CD14-positive monocyte (primary cell): ENCODE data around the gene NTM. TPM values are rescaled to one million over a fixed set of nuclear protein-coding genes. Genes with fewer than 3 reads are reported as not detected.

Experiments used
- DNase-seq, 3 donors: peaks; one replicate each; pipeline ENCODE4 v3.0.0-alpha.2; 2011 to 2022
- H2AFZ ChIP-seq: 2 replicates; pipeline ENCODE4 v1.6.0; 2012; ENCODE audit warnings: mild to moderate bottlenecking, low read depth, low read length, inconsistent platforms; ENCODE audit not compliant: insufficient read depth, poor library complexity, severe bottlenecking
- H3K27ac ChIP-seq, 2 donors: 1 replicate in 1 of 2; 2 replicates in 1 of 2; pipeline ENCODE4 v1.5.1; 2012 to 2013; ENCODE audit warnings: low read length in 2 of 2, control low read depth in 1 of 2, inconsistent platforms in 1 of 2, low read depth in 1 of 2, mild to moderate bottlenecking in 1 of 2
- H3K27me3 ChIP-seq, 2 donors: one replicate each; pipeline versions ENCODE4 v1.6.0 to v1.6.1; 2011 to 2013; ENCODE audit warnings: low read length in 2 of 2; ENCODE audit not compliant: control insufficient read depth in 2 of 2, insufficient read depth in 2 of 2
- H3K36me3 ChIP-seq, 2 donors: replicated peaks in 1 of 2; 1 replicate in 1 of 2; 2 replicates in 1 of 2; pipeline versions ENCODE4 v1.5.1 to v1.6.1; 2012 to 2013; ENCODE audit warnings: low read length in 2 of 2, control low read depth in 1 of 2, inconsistent platforms in 1 of 2, mild to moderate bottlenecking in 1 of 2; ENCODE audit not compliant: insufficient read depth in 2 of 2, control insufficient read depth in 1 of 2
- H3K4me1 ChIP-seq, 2 donors: 1 replicate in 1 of 2; 2 replicates in 1 of 2; pipeline versions ENCODE4 v1.5.1 to v1.6.1; 2012 to 2013; ENCODE audit warnings: low read length in 2 of 2, control low read depth in 1 of 2, inconsistent platforms in 1 of 2, mild to moderate bottlenecking in 1 of 2, moderate library complexity in 1 of 2; ENCODE audit not compliant: insufficient read depth in 2 of 2, control insufficient read depth in 1 of 2
- H3K4me2 ChIP-seq: replicated peaks from 2 replicates; pipeline ENCODE3; 2012; ENCODE audit warnings: low read length, moderate library complexity, mild to moderate bottlenecking; ENCODE audit not compliant: poor library complexity, severe bottlenecking; ENCODE audit errors: extremely low read depth
- H3K4me3 ChIP-seq, 3 experiments: fragments of 200-600 bp in 1 of 3; sonication (generic) in 1 of 3; replicated peaks in 1 of 3; 1 replicate in 2 of 3; 2 replicates in 1 of 3; pipeline ENCODE4 v1.5.1; 2011 to 2013; ENCODE audit warnings: low read length in 3 of 3, mild to moderate bottlenecking in 3 of 3, control low read depth in 2 of 3, low read depth in 2 of 3, inconsistent platforms in 1 of 3, moderate library complexity in 1 of 3
- H3K79me2 ChIP-seq: 2 replicates; pipeline ENCODE4 v1.6.0; 2012; ENCODE audit warnings: mild to moderate bottlenecking, control low read depth, inconsistent platforms, low read length, moderate library complexity; ENCODE audit not compliant: insufficient read depth
- H3K9ac ChIP-seq: 2 replicates; pipeline ENCODE4 v1.6.0; 2017; ENCODE audit warnings: low read length, mild to moderate bottlenecking; ENCODE audit not compliant: insufficient read depth, poor library complexity, severe bottlenecking
- H3K9me3 ChIP-seq, 2 donors: replicated peaks in 1 of 2; 1 replicate in 1 of 2; 2 replicates in 1 of 2; pipeline versions ENCODE4 v1.5.1 to v1.6.1; 2012 to 2013; ENCODE audit warnings: low read length in 2 of 2, control low read depth in 1 of 2; ENCODE audit not compliant: control insufficient read depth in 1 of 2, insufficient read depth in 1 of 2
- H4K20me1 ChIP-seq: 2 replicates; pipeline ENCODE4 v1.6.0; 2012; ENCODE audit warnings: mild to moderate bottlenecking, low read length, control low read depth, moderate library complexity; ENCODE audit not compliant: insufficient read depth
- H3K27ac Mint-ChIP-seq, 7 donors: one replicate each; pipeline ENCODE4 v1.8.0; 2020; ENCODE audit warnings: mild to moderate bottlenecking in 7 of 7, mixed read lengths in 7 of 7, moderate library complexity in 6 of 7, inconsistent platforms in 2 of 7
- H3K27me3 Mint-ChIP-seq, 3 donors: one replicate each; pipeline ENCODE4 v1.8.0; 2021 to 2022; ENCODE audit warnings: low read depth in 3 of 3, mild to moderate bottlenecking in 3 of 3, mixed read lengths in 3 of 3, moderate library complexity in 3 of 3, inconsistent platforms in 1 of 3
- H3K36me3 Mint-ChIP-seq, 2 donors: one replicate each; pipeline ENCODE4 v1.8.0; 2020; ENCODE audit warnings: mixed read lengths in 2 of 2, inconsistent platforms in 1 of 2, mild to moderate bottlenecking in 1 of 2
- H3K4me1 Mint-ChIP-seq: one replicate; pipeline ENCODE4 v1.8.0; 2020; ENCODE audit warnings: mild to moderate bottlenecking, mixed read lengths
- H3K4me3 Mint-ChIP-seq, 2 donors: one replicate each; pipeline ENCODE4 v1.8.0; 2020; ENCODE audit warnings: mild to moderate bottlenecking in 2 of 2, mixed read lengths in 2 of 2, moderate library complexity in 1 of 2
- H3K9me3 Mint-ChIP-seq, 7 donors: one replicate each; pipeline ENCODE4 v1.8.0; 2020 to 2022; ENCODE audit warnings: mixed read lengths in 7 of 7, mild to moderate bottlenecking in 6 of 7, moderate library complexity in 6 of 7, inconsistent platforms in 2 of 7
- CTCF ChIP-seq: fragments of 200-600 bp; IDR thresholded peaks from one replicate; pipeline ENCODE4 v1.8.0; 2022; ENCODE audit warnings: antibody characterized with exemption, mild to moderate bottlenecking
- WGBS: methylation state at CpG from one replicate; pipeline ENCODE4 v1.1.5; 2013; ENCODE audit warnings: missing lambda C conversion rate; ENCODE audit not compliant: insufficient coverage; 5-methylcytosine and 5-hydroxymethylcytosine counted together
- intact Hi-C, 2 donors: fragments of 100-400 bp; cut with micrococcal nuclease; formaldehyde crosslinking; loops; one replicate each; pipeline versions ENCODE4 v1.15.0 to v1.15.1; 2023
- polyA plus RNA-seq, 3 donors: library from polyadenylated mRNA; depleted of rRNA in 1 of 3; unstranded in 2 of 3; stranded (reverse) in 1 of 3; fragments of 300-500 nt in 2 of 3; fragments of >200 nt in 1 of 3; fragmentation: Illumina TruSeq in 2 of 3; gene quantifications; 1 replicate in 2 of 3; 2 replicates in 1 of 3; pipeline ENCODE4 v1.2.3, GENCODE V29; 2012 to 2021

Gene NTM
- polyA plus RNA-seq, 3 donors = not detected

DNA sequence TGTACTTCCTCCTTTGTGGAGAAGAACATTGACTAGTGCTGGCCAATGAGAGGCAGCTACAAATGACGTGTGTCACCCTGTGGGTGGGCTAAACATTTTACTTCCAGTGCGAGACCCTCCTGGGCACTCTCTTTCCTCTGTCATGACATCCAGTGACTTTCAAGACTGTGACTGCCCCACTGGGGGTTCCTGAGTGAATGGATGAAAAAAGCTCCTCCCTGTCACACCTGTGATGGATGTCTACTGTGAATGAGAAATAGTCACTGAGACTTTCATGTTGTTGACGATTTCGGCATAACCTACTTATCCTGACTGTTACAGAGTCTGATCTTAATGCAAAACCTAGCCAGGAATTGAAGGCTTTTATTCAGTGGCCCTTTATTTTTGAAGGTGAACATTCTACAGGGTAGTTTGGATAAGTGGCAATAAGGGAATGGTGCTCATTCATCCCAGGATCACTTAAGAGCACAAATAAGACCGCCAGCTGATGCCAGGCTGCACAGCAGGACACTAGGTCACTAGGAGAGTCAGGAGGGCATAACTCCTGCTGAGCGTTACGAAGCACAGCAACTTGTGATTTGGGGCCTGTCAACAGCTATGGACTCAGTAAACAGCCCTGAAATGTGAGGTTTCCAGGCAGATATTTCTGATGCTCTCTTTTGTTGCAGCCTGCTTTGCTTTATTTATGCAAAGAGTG is 636.6 kb downstream of the NTM start:
- DNase-seq = no peak
- 96% methylated on average over 3 of the region's 7 CpGs for WGBS
- TF ChIP-seq CTCF = no peak

DNA sequence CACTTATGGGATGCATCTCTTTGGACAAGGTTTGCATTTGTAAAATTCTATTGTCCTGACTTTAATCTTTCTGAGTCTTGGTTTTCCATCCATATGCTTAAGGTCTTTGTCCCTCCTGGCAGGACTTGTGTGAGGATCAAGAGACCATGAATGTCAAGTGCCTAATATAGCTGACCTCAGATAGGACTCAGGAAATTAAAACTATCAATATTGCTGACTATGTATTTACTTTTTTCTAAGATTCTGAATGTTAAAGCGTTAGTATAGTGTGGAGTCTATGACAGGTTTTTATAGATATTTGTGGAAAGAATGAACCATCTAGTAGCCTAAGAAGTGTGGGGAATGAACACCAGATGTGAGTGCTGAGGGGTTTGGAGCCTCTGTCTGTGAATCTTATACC is 637.8 kb downstream of the NTM start:
- no peak for TF ChIP-seq CTCF
- intact Hi-C loops = no loop called here
- Mint-ChIP-seq H3K27ac (no peak overlapping the region), H3K9me3 (peaks cover 0 to 8% (median 4%) of the 10 kb centered on the region in 7 donors), H3K4me3 (no peak overlapping the region), H3K36me3 (no peaks in the 10 kb centered on the region), H3K4me1 (peaks cover 12% of the 10 kb centered on the region), H3K27me3 (peaks cover 6 to 53% (median 16%) of the 10 kb centered on the region in 3 donors)
- H3K9me3 ChIP-seq = peaks cover 0 to 5% of the 10 kb centered on the region in 2 donors
- WGBS = no CpG with 5 or more reads among the region's 1 CpG
- no peaks in the 10 kb centered on the region for H4K20me1 ChIP-seq
- H2AFZ ChIP-seq = no peak overlapping the region
- DNase-seq = no peak
- no peak overlapping the region for H3K4me2 ChIP-seq
- H3K36me3 ChIP-seq = no peaks in the 10 kb centered on the region
- H3K79me2 ChIP-seq = no peaks in the 10 kb centered on the region
- peaks cover 7 to 10% of the 10 kb centered on the region in 2 donors for H3K4me1 ChIP-seq
- H3K27me3 ChIP-seq = peaks cover 0 to 10% of the 10 kb centered on the region in 2 donors
- no peak overlapping the region for H3K27ac ChIP-seq
- no peak overlapping the region for H3K9ac ChIP-seq
- H3K4me3 ChIP-seq = no peak overlapping the region

More for the DNA sequence above, 636.6 kb downstream of the NTM start:
- Histone ChIP-seq H3K36me3 (no peaks in the 10 kb centered on the region), H3K4me1 (peaks cover 7 to 10% of the 10 kb centered on the region in 2 donors), H4K20me1 (no peaks in the 10 kb centered on the region), H3K27me3 (peaks cover 0 to 10% of the 10 kb centered on the region in 2 donors), H3K9ac (no peak overlapping the region), H3K27ac (no peak overlapping the region), H3K4me3 (no peak overlapping the region), H3K79me2 (no peaks in the 10 kb centered on the region), H3K4me2 (no peak overlapping the region), H2AFZ (no peak overlapping the region), H3K9me3 (peaks cover 0 to 5% of the 10 kb centered on the region in 2 donors)
- intact Hi-C loops = no loop called here
- Mint-ChIP-seq H3K4me3 (no peak overlapping the region), H3K9me3 (peaks cover 0 to 8% (median 4%) of the 10 kb centered on the region in 7 donors), H3K4me1 (peaks cover 12% of the 10 kb centered on the region), H3K36me3 (no peaks in the 10 kb centered on the region), H3K27me3 (peaks cover 6 to 48% (median 14%) of the 10 kb centered on the region in 3 donors), H3K27ac (no peak overlapping the region)
